Measurements from ENCODE around the gene SGTA. TPM values are rescaled to one million over a fixed set of nuclear protein-coding genes. Genes with fewer than 3 reads are reported as not detected.

The SGTA gene, protein sequence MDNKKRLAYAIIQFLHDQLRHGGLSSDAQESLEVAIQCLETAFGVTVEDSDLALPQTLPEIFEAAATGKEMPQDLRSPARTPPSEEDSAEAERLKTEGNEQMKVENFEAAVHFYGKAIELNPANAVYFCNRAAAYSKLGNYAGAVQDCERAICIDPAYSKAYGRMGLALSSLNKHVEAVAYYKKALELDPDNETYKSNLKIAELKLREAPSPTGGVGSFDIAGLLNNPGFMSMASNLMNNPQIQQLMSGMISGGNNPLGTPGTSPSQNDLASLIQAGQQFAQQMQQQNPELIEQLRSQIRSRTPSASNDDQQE
- 10 to 100 TPM; 37.6 to 37.8 TPM for total RNA-seq

DNA sequence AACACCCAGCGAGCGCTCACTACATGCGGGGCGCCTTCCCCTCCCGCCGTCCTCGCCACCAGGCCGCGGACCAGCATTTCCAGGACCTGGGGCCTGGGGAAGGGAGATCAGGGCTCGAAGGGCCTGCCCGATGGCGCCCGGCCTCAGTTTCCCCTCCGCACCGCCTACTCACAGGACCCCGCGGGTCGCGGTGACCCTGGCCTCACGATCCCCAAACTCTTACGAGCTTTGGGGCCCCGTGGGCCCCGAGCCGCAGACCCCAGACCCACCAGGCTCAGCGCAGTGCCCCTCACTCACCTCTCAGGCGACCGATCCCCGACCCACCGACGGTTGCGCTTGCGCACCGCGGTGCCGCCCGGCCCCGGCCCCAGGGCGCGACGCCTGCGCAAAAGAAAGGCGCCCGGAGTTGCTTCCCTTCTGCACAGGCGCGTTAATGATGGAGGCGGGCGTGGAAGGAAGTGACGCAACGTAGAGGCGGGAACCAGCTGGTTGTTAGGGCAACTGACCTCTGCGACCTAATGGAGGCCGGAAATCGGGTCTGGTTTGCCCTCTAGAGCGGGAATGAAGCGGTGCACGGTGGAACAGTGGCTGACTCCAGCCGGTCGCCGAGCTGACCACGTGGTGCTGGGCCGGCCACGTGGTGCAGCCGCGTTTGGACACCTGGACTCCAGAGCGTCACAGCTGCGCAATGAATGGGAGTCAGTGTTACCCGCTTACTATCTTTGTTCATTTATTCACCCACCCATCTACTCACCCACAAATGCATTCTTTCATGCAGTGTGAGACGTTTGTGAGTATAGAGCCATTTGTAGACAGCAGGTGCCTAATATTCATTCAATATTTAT, at the start of gene SGTA:
Gene SGTA, minus strand, starts transcription at position 338 of the 845 bp plus-strand sequence. CDS start 14,205 bp downstream, outside the sequence.

DNA sequence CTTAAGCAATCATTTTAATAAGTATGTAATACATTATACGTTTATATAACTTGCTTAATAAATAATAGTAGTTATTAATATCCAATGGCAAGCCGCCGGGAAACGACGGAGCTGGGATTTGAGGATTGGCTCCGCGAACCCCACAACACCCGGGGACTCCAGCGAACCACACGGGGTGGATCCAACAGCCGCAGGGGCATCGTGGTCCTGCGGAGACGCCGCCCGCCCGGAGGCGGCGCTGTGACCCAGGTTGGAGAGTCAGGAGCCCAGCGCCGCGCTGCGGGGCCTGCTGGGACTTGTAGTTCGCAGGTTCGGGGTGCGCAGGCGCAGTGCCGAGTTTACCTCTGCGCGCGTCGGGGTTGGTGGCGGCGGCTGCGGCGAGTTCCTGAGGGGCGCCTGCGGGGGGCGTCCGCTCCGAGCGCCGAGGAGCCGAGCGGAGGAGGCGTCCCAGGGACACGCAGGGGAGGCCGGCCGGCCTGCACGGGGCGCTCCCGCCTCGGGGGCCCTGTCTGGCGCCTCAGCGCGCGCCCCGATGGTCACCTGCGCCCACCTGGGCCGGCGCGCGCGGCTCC, 36.6 kb upstream of the SGTA start, which contains the start of gene ZNF554:
Gene ZNF554, plus strand, starts transcription at position 329 of the 572 bp plus-strand sequence. Its CDS starts 204 bp downstream, at position 533.

DNA sequence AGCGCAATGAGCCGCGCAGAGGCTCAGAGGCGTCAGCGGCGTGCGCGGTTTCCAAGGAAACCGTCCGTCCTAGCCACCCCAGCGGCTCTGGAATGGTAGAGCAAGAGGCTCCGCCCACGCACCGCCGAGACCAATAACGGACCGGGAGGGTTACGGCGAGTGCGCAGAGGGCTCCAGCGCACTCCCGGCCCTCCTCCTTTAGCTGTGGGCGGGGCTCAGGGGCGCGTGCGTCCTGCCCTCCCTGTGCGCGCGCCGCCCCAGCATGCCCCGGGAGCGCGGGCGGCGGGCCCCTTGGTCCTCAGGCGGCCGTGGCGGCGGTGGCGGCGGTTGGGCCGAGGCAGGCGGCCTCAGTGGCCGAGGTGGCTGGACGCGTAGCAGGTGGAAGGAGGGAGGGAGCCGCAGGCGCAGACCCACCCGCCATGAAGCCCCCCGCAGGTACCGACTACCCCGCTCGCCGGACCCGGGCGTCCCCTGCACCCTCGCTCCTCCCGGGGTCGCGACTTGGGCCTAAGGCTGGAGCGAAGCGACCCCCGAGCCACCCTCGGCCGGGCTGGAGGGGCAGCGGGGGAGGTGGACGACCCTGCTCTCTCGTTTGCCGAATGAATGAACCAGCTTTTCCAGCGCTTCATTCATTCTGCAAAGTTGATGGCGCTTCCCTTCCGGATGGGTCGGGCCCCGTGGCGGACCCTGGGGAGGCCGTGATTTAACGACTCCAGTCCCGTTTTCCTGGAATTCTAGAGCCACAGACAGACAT, 2.3 kb upstream of the SGTA start, which contains the start of gene THOP1:
Gene THOP1, plus strand, starts transcription at position 260 of the 754 bp plus-strand sequence. Its CDS starts 160 bp downstream, at position 420.

DNA sequence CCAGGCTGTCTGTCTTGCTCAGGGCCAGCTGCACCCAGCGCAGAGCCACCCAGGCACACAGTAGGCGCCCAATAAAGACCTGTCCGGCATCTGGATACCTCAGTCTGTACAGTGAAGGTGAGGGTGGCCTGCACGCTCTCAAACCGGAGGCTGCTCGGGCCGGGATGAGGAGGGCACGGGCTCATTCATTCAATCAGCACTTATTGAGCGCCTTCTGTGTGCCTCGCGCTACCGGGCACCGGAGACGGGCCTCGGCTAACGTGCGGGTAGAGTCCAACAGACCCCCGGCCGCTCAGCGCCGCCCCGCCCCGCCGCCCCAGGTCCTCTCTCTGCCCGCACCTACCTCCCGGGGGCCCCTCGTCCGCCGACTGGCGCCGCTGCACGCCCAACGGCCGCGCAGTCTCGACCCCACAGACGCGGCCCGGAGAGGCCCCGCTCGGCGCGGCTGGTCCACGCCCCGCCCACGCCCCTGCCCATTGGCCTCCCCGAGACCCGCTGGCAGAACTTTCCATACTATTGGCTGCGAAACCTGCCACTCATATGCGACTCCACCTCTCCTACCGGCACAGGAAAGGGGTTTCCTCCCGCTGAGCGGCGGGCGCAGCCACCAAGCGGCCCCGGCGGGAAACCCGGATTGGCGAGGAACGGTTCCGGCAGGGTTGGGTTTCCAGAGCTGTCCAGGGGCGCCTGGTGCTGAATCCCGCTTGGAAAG, 43.3 kb downstream of the SGTA start, which contains the start of gene SLC39A3:
Gene SLC39A3, minus strand, starts transcription at position 416 of the 712 bp plus-strand sequence. CDS start 2,760 bp downstream, outside the sequence.

DNA sequence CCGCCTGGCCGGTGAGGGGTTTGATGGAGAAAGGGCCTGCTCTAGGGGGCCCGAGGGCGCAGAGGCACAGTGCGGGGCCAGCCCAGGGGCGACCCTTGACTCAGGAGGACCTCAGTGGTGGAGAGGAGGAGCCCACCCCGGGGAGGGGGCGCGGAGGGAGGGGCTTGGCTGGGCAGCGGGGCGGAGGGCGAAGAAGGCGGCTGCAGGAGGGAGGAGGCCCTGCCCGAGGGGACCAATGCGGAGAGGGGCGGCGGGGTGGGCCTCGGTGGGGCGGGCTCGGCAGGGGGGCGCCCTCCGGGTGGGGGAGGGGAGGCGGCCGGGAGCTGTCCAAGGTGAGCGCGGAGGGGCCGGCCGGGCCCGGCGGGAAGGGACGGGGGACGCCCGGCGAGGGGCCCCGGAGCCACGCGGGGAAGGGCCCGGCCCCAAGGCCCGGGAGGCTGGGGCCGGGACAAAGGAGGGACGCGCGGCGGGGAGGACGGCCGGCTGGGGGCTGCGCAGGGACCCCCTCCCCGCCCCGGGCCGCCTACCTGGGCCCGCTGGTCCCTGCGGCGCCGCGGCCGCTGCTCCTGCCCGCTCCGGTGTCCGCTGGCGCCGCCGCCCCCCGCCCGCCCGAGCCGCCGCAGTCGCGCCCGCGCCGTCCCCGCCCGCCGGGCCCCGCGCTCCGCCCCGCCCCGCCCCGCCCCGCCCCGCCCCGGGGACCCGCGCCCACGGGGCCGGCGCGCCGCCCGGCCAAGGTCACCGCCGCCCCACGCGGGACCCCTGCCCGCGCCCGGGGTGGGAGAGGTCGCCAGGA, 62.1 kb downstream of the SGTA start, which contains the start of gene DIRAS1:
Gene DIRAS1, minus strand, starts transcription at position 596 of the 793 bp plus-strand sequence. CDS start 3,566 bp downstream, outside the sequence.

Other genes with a start within 250 kb of the SGTA start
- gene GNG7, start 80.6 kb downstream of the SGTA start, total RNA-seq: under 1 TPM; 0.68 to 0.72 TPM
- gene DIRAS1, start 61.9 kb downstream of the SGTA start, total RNA-seq: not detected
- gene SLC39A3, start 43.3 kb downstream of the SGTA start, total RNA-seq: 10 to 100 TPM; 18.5 to 21.5 TPM
- gene THOP1, start 2.2 kb upstream of the SGTA start, total RNA-seq: 10 to 100 TPM; 62.0 to 66.6 TPM
- gene ZNF554, start 36.6 kb upstream of the SGTA start, total RNA-seq: 1 to 10 TPM; 3.3 to 3.8 TPM
- gene ZNF555, start 58.2 kb upstream of the SGTA start, total RNA-seq: 1 to 10 TPM; 3.9 to 4.3 TPM
- gene ZNF556, start 84.1 kb upstream of the SGTA start, total RNA-seq: not detected
- gene ZNF57, start 117.7 kb upstream of the SGTA start, total RNA-seq: 1 to 10 TPM; 3.5 to 3.8 TPM
- gene ZNF77, start 161.7 kb upstream of the SGTA start, total RNA-seq: 1 to 10 TPM; 3.8 to 4.3 TPM
- 1 to 10 TPM; 1.2 to 2.1 TPM for gene TLE6, start 194.3 kb upstream of the SGTA start, total RNA-seq
- 1 to 10 TPM; 1.1 to 1.9 TPM for gene TLE2, start 246.0 kb upstream of the SGTA start, total RNA-seq